Left lobe of liver (tissue), 1 donor: ENCODE measurements around the gene KRTAP4-2. TPM values are rescaled to one million over a fixed set of nuclear protein-coding genes. Genes with fewer than 3 reads are reported as not detected.

Source experiments
- total RNA-seq: library from RNA; stranded (reverse); gene quantifications from one replicate; pipeline ENCODE4 v1.2.1, GENCODE V29; 2021
- donor health status: DM: no; HTN: yes; CAD: no.

KRTAP4-2 gene
- total RNA-seq, 1 donor from 2014 or later: not detected

Other genes starting within 250 kb of the KRTAP4-2 start
- gene KRT23, start 240.6 kb downstream of the KRTAP4-2 start, total RNA-seq: 0.13 TPM
- not detected for gene KRT39, start 211.3 kb downstream of the KRTAP4-2 start, total RNA-seq
- not detected for gene KRT40, start 193.9 kb downstream of the KRTAP4-2 start, total RNA-seq
- not detected for gene KRTAP3-3, start 184.1 kb downstream of the KRTAP4-2 start, total RNA-seq
- not detected for gene KRTAP3-2, start 178.3 kb downstream of the KRTAP4-2 start, total RNA-seq
- not detected for gene KRTAP3-1, start 169.1 kb downstream of the KRTAP4-2 start, total RNA-seq
- not detected for gene KRTAP1-5, start 151.0 kb downstream of the KRTAP4-2 start, total RNA-seq
- gene KRTAP1-4, start 148.0 kb downstream of the KRTAP4-2 start, total RNA-seq: not detected
- not detected for gene KRTAP1-3, start 143.3 kb downstream of the KRTAP4-2 start, total RNA-seq
- gene KRTAP1-1, start 136.8 kb downstream of the KRTAP4-2 start, total RNA-seq: not detected
- gene KRTAP2-1, start 130.9 kb downstream of the KRTAP4-2 start, total RNA-seq: not detected
- gene KRTAP2-2, start 123.0 kb downstream of the KRTAP4-2 start, total RNA-seq: not detected
- gene KRTAP2-3, start 118.1 kb downstream of the KRTAP4-2 start, total RNA-seq: not detected
- not detected for gene KRTAP2-4, start 112.3 kb downstream of the KRTAP4-2 start, total RNA-seq
- gene KRTAP4-7, start 94.1 kb downstream of the KRTAP4-2 start, total RNA-seq: not detected
- gene KRTAP4-8, start 80.1 kb downstream of the KRTAP4-2 start, total RNA-seq: not detected
- not detected for gene KRTAP4-16, start 76.0 kb downstream of the KRTAP4-2 start, total RNA-seq
- gene KRTAP4-9, start 72.8 kb downstream of the KRTAP4-2 start, total RNA-seq: not detected
- not detected for gene KRTAP4-11, start 59.8 kb downstream of the KRTAP4-2 start, total RNA-seq
- not detected for gene KRTAP4-12, start 54.0 kb downstream of the KRTAP4-2 start, total RNA-seq
- gene KRTAP4-6, start 37.7 kb downstream of the KRTAP4-2 start, total RNA-seq: not detected
- not detected for gene KRTAP4-5, start 28.4 kb downstream of the KRTAP4-2 start, total RNA-seq
- not detected for gene KRTAP4-4, start 17.5 kb downstream of the KRTAP4-2 start, total RNA-seq
- not detected for gene KRTAP4-3, start 10.0 kb downstream of the KRTAP4-2 start, total RNA-seq
- not detected for gene KRTAP4-1, start 6.7 kb upstream of the KRTAP4-2 start, total RNA-seq
- gene KRTAP9-1, start 11.7 kb upstream of the KRTAP4-2 start, total RNA-seq: not detected
- not detected for gene KRTAP9-2, start 48.4 kb upstream of the KRTAP4-2 start, total RNA-seq
- not detected for gene KRTAP9-3, start 54.2 kb upstream of the KRTAP4-2 start, total RNA-seq
- not detected for gene KRTAP9-8, start 59.8 kb upstream of the KRTAP4-2 start, total RNA-seq
- not detected for gene KRTAP9-4, start 71.5 kb upstream of the KRTAP4-2 start, total RNA-seq
- not detected for gene KRTAP9-9, start 77.2 kb upstream of the KRTAP4-2 start, total RNA-seq
- gene KRTAP9-6, start 87.2 kb upstream of the KRTAP4-2 start, total RNA-seq: not detected
- not detected for gene KRTAP9-7, start 97.5 kb upstream of the KRTAP4-2 start, total RNA-seq
- not detected for gene KRTAP29-1, start 124.6 kb upstream of the KRTAP4-2 start, total RNA-seq
- gene KRTAP16-1, start 131.1 kb upstream of the KRTAP4-2 start, total RNA-seq: not detected
- gene KRTAP17-1, start 137.5 kb upstream of the KRTAP4-2 start, total RNA-seq: not detected
- not detected for gene KRT33A, start 172.6 kb upstream of the KRTAP4-2 start, total RNA-seq
- not detected for gene KRT33B, start 191.6 kb upstream of the KRTAP4-2 start, total RNA-seq
- not detected for gene KRT34, start 204.1 kb upstream of the KRTAP4-2 start, total RNA-seq
- not detected for gene KRT31, start 219.4 kb upstream of the KRTAP4-2 start, total RNA-seq
- gene KRT37, start 246.4 kb upstream of the KRTAP4-2 start, total RNA-seq: not detected